Suppressor macrophage treated with lipopolysaccharide for 1 hour (primary cell): ENCODE measurements around the gene ZFPM1.

Source experiments
- DNase-seq, 3 donors: peaks; one replicate each; pipeline ENCODE4 v3.0.0-alpha.2; 2020 to 2022

The ZFPM1 gene

DNA sequence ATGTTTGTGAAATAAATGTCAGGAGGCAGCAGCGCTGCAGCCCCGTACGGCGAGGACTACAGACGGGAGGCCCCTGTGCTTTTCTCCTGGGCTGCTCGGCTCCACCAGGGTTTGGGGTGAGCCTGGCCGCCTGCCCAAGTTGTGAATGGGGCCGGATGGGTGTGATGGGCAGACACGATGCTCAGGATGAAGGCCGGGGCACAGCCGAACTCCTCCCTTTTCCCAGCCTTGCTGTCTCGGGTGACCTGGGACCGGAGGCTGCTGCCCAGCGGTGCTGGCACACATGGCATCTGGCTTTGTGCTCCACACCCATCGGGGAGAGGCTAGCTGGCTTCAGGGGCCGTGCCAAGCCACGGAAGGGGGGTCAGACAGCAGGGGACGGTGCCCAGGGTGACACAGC is 34.2 kb upstream of the ZFPM1 start:
- no peak for DNase-seq

DNA sequence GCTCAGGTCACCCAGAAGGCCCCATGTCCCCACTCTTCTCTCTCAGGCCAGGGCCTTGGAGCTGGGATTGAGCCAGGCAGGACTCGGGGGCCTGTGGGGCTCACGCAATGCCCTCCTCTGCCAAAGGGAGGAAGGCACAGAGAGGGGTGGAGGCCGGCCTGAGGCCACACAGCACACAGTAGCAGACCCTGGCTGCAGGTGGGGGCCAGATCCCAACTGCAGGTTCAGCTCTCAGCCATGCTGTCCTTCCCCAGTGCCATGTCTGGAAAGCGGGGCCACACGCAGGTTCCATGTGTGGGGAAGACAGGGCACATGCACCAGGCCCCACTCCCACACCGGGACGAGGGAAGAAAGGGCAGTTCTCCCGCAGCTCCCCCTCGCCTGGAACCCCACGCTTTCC is 33.3 kb upstream of the ZFPM1 start:
- DNase-seq: no peak

DNA sequence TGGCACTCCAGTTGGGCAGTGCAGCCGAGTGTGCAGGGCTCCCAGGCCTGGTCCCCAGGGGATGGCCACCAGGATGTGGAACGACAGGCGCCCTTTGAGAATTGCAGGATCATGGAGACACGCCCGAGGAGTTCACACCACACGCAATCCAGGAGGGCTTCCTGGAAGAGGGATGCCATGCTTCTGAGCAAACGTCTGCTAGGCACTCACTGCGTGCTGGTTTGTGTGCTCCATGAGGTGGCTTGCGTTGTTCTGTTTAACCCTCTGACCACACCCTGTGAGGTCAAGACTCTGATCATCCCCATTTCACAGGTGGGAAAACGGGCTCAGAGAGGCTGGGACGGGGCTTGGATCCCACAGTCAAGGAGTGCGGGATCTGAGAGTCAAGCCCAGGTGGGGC is 32.6 kb upstream of the ZFPM1 start:
- DNase-seq: no peak

DNA sequence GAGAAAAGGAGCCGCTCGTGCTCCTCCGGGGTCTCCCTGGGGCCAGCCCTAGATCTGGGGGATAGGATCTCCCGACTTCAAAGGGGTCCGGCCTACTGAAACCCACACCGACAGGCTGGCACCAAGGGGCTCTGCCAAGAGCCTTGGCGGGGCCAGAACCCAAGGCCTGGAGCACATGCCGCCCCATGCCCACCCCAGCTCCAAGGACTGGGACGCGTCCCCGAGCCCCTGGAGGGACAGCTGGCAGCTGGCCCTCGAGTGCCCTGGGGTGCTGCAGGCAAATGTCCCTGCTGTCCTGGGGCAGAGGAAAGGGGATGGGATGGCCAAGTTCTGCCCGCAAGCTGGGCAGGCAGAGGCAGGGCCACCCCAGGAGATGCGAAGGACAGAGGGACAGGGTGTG is 31.8 kb upstream of the ZFPM1 start:
- DNase-seq: no peak

DNA sequence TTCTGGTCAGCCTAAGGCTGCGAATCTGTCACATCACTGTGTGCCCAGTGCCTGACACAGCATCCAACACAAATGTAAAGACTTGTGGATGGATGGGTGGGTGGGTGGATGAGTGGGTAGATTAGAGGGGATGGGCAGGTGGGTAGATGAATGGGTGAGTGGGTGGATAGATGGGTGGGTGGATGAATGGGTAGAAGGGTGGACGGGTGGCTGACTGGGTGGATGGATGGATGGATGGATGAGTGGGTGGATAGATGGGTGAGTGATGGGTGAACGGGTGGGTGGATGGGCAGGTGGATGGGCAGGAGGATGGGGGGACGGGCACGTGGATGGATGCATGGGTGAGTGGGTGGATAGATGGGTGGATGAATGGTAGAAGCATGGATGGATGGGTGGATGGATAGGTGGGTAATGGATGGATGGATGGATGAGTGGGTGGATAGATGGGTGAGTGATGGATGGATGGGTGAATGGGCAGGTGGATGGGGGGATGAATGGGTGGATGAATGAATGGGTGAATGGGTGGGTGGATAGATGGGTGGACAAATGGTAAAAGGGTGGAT is 31.1 kb upstream of the ZFPM1 start:
- no peak for DNase-seq

DNA sequence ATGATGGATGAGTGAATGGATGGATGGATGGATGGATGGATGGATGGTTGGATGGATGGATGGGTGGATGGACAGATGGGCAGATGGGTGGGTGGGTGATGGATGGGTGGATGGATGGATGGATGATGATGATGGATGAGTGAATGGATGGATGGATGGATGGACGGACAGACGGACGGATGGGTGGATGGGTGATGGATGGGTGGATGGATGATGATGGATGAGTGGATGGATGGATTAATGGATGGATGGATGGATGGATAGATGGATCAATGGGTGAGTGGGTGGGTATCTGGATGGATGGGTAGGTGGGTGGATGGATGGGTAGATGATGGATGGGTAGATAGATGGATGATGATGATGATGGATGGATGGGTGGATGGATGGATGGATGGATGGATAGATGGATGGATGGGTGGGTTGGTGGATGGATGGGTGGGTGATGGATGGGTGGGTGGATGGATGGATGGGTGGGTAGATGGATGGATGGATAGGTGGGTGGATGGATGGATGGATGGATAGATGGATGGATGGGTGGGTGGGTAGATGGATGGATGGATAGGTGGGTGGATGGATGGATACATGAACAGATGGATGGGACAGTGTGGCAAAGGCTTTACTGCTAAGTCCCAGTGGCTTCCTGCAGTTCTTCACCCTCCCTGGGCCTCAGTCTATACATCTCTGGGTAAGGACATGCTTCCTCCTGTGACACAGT is 30.2 kb upstream of the ZFPM1 start:
- DNase-seq: no peak

DNA sequence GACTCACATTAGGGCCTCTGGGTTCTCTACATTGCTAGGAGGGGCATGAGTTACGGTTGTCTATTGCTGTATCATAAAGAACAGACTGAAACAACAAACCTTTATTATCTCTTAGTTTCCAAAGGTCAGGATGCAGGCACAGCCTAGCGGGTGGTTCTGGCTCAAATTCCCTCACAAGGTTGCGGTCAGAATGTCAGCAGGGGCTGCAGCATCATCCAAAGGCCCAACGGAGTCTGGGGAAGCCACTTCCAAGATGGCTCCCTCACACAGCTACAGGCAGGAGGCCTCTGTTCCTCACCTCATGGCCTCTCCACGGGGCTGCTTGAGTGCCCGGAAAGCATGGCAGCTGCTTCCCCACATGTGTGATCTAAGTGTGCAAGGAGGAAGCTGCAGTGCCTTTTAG is 29.6 kb upstream of the ZFPM1 start:
- DNase-seq: no peak

DNA sequence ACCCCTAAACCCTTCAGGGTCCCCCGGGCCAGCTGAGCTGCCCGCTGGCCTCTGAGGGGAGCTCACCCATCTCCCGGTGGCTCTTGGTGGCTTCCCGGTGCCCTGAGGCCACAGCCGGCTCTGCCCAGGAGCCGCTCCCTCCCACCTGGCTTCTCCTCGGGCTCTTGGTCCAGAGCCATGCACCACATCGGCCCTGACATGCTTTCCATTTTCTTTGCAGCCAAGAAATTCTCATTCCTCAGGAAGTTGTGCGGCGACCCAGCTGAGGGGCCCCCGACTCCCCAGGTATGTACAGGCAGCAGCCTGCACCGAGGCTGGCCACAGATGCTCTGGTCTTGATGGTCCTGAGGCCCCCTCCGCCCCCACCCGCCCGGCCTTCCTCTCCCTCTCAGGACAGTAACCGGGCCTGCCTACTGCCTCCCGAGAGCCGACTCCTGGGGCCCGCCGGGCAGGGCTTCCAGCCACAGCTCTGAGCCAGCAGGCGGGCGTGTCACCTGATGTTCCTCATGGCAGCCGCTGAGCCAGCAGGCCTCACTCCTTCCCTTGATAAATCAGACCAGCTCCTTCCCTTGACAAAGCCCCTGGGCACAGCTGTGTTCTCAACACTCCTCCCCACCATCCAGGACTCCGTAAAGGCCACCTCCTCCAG is 28.4 kb upstream of the ZFPM1 start:
- peak in 2 of 3 donors; percentile 31 to 54 for DNase-seq

DNA sequence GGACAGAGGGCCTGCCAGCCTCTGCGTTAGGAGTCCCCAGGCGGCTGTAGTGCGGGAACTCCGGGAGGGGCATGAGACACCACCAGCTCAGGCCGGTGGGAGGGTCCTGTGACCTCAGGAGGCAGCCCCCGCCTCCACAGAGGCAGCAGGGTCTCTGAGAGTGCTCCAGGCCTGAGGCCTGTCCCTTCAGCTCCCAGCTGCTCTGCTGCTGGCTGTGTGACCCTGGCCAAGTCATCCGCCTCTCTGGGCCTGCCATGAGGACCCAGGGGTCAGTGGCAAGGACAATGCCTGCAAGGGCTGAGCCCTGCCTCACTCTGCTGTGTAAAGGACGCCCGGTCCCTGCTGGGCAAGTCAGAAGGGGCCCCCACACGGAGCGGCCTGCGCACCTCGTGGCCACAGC is 27.1 kb upstream of the ZFPM1 start:
- no peak for DNase-seq

DNA sequence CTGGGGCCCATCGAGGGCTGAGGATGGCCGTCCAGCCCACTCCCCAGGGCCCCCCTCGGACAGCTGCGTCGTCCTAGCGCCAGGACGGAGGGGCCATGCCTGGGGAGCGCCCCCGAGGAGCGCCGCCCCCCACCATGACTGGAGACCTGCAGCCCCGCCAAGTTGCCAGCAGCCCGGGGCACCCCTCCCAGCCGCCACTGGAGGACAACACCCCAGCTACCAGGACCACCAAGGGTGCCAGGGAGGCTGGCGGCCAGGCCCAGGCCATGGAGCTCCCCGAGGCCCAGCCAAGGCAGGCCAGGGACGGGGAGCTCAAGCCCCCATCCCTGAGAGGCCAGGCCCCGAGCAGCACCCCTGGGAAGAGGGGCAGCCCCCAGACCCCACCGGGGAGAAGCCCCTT is 25.7 kb upstream of the ZFPM1 start:
- DNase-seq: no peak

DNA sequence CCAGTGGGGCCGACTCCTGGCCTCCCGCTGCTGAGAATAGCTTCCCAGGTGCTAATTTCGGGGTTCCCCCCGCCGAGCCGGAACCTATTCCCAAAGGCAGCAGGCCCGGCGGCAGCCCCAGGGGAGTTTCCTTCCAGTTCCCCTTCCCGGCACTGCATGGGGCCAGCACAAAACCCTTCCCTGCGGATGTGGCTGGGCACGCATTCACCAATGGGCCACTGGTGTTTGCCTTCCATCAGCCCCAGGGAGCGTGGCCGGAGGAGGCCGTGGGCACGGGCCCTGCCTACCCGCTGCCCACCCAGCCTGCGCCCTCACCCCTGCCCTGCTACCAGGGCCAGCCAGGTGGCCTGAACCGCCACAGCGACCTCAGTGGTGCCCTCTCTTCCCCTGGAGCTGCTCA is 24.9 kb upstream of the ZFPM1 start:
- no peak for DNase-seq

DNA sequence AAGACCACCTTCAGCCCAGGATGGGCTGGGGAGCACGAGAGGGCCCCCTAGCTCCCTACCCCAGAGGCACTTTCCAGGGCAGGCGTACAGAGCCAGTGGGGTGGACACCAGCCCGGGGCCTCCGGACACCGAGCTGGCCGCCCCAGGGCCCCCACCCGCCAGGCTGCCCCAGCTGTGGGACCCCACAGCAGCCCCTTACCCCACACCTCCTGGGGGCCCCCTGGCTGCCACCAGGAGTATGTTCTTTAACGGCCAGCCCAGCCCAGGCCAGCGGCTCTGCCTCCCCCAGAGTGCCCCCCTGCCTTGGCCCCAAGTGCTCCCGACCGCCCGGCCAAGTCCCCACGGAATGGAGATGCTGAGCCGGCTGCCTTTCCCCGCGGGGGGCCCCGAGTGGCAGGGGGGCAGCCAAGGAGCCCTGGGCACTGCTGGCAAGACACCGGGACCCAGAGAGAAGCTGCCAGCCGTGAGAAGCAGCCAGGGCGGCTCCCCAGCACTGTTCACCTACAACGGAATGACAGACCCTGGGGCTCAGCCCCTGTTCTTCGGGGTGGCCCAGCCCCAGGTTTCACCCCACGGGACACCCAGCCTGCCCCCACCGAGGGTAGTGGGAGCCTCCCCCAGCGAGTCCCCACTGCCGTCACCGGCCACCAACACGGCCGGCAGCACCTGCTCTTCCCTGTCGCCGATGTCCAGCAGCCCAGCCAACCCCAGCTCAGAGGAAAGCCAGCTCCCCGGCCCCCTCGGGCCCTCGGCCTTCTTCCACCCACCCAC is 24.3 kb upstream of the ZFPM1 start:
- DNase-seq: no peak

DNA sequence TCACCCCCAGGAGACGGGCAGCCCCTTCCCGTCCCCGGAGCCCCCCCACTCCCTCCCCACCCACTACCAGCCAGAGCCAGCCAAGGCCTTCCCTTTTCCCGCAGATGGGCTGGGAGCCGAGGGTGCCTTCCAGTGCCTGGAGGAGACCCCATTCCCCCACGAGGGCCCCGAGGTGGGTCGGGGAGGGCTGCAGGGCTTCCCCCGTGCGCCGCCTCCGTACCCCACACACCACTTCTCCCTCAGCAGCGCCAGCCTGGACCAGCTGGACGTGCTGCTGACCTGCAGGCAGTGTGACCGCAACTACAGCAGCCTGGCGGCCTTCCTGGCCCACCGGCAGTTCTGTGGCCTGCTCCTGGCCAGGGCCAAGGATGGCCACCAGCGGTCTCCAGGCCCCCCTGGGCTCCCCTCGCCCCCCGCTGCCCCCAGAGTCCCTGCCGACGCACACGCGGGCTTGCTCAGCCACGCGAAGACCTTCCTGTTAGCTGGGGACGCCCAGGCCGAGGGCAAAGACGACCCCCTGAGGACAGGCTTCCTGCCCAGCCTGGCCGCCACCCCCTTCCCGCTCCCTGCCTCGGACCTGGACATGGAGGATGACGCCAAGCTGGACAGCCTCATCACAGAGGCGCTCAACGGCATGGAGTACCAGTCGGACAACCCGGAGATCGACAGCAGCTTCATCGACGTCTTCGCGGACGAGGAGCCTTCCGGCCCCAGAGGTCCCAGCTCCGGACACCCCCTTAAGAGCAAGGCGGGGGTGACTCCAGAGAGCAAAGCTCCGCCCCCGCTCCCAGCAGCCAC is 23.5 kb upstream of the ZFPM1 start:
- DNase-seq: no peak

DNA sequence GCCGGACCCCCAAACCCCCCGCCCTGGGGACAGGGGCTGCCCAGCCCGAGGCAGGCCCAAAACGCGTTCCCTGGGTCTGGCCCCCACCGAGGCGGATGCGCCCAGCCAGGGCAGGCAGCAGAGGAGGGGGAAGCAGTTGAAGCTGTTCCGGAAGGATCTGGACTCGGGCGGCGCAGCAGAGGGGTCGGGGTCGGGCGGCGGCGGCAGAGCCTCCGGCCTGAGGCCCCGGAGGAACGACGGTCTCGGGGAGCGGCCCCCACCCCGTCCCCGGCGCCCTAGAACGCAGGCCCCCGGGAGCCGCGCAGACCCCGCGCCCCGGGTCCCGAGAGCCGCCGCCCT is 22.9 kb upstream of the ZFPM1 start:
- DNase-seq: peak in 1 of 3 donors; percentile 33

DNA sequence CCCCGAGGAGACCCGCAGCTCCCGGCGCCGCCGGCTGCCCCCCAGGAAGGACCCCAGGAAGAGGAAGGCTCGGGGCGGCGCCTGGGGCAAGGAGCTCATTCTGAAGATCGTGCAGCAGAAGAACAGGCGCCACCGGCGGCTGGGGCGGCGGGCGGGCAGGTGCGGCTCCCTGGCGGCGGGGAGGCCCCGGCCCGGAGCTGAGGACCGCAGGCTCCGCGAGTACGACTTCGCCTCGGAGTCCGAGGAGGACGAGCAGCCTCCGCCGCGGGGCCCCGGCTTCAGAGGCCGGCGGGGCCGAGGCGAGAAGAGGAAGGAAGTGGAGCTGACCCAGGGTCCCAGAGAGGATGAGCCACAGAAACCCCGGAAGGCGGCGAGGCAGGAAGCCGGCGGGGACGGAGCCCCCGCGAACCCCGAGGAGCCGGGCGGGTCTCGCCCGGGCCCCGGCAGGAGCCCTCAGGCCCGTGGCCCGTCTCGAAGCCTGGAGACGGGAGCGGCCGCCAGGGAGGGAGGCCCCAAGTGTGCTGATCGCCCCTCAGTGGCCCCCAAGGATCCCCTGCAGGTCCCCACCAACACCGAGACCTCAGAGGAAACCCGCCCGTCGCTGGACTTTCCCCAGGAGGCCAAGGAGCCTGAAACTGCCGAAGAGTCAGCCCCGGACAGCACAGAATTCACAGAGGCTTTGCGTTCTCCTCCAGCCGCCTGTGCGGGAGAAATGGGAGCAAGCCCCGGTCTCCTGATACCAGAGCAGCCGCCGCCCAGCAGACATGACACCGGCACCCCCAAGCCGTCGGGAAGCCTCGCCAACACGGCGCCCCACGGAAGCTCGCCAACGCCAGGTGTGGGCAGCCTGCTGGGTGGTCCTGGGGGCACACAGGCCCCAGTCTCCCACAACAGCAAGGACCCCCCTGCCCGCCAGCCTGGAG is 22.3 kb upstream of the ZFPM1 start:
- peak; percentile 62 to 82 (median 69) for DNase-seq

DNA sequence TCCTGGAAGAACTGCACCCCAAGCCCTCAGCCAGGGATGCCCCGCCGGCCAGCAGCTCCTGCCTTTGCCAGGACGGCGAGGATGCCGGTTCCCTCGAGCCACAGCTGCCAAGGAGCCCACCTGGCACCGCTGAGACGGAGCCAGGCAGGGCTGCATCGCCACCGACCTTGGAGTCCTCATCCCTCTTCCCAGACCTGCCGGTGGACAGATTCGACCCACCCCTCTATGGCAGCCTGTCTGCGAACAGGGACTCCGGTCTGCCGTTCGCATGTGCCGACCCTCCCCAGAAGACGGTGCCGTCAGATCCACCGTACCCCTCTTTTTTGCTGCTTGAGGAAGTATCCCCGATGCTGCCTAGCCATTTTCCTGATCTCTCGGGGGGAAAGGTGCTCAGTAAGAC is 21.4 kb upstream of the ZFPM1 start:
- DNase-seq: no peak

DNA sequence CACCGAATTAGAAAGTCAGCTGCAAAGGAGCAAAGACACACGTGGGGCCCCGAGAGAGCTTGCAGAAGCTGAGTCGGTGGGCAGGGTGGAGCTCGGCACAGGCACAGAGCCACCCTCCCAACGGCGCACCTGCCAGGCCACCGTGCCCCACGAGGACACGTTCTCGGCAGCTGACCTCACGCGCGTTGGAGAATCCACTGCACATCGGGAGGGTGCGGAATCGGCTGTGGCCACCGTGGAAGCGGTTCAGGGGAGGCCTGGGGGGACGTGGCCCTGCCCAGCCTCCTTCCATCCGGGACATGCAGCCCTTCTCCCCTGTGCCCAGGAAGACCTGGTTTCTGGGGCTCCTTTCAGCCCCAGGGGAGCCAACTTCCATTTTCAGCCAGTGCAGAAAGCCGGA is 20.9 kb upstream of the ZFPM1 start:
- no peak for DNase-seq

DNA sequence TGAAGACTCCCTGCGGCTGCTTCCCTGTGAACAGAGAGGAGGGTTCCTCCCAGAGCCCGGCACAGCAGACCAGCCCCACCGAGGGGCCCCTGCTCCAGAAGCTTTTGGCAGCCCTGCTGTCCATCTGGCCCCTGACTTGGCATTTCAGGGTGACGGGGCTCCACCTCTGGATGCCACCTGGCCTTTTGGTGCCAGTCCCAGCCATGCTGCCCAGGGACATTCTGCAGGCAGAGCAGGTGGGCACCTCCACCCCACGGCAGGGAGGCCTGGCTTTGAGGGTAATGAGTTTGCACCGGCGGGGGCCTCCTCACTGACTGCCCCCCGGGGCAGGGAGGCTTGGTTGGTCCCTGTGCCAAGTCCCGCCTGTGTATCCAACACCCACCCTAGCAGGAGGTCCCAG is 20.3 kb upstream of the ZFPM1 start:
- no peak for DNase-seq

DNA sequence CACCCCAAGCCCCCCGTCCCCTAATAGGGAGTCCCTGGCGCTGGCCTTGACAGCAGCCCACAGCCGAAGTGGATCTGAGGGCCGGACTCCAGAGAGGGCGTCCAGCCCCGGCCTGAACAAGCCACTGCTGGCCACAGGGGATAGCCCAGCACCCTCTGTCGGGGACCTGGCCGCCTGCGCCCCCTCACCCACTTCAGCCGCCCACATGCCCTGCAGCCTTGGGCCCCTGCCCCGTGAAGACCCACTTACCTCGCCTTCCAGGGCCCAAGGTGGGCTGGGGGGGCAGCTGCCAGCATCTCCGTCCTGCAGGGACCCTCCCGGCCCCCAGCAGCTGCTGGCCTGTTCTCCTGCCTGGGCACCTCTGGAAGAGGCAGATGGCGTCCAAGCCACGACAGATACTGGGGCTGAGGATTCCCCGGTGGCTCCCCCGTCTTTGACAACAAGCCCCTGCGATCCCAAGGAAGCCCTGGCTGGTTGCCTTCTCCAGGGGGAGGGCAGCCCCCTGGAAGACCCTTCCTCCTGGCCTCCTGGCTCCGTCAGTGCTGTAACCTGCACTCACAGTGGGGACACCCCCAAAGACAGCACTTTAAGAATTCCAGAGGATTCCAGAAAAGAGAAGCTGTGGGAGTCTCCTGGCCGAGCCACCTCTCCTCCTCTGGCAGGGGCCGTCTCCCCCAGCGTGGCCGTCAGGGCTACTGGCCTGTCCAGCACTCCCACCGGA is 19.3 kb upstream of the ZFPM1 start:
- no peak for DNase-seq

DNA sequence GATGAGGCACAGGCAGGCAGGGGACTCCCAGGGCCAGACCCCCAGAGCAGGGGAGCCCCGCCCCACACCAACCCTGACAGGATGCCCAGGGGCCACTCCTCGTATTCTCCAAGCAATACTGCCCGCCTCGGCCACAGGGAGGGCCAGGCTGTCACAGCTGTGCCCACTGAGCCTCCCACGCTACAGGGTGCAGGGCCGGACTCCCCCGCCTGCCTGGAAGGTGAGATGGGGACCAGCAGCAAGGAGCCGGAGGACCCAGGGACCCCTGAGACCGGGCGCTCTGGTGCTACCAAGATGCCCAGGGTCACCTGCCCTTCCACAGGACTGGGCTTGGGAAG is 18.8 kb upstream of the ZFPM1 start:
- no peak for DNase-seq

DNA sequence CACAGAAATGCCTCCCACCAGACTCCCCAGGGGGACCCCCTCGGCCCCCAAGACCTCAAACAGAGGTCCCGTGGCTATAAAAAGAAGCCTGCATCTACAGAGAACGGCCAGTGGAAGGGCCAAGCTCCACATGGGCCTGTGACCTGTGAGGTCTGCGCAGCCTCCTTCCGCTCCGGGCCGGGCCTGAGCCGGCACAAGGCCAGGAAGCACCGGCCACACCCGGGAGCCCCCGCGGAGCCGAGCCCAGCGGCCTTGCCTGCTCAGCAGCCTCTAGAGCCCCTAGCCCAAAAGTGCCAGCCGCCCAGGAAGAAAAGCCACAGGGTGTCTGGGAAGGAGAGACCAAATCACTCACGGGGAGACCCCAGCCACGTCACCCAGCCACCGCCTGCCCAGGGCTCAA is 18.3 kb upstream of the ZFPM1 start:
- no peak for DNase-seq
